A549 (cell line): ENCODE data around the gene ARHGEF3. TPM values are rescaled to one million over a fixed set of nuclear protein-coding genes. Genes with fewer than 3 reads are reported as not detected.

Experiments
- ATAC-seq, 2 experiments: fragments of 200-7000 bp in 1 of 2; fragments of >200 bp in 1 of 2; cut with Nextera tagmentation in 1 of 2; cut with Tn5 transposase in 1 of 2; 3 replicates each; pipeline versions ENCODE4 v1.8.0 to v1.9.1; 2018 to 2020; ENCODE audit warnings: mild to moderate bottlenecking in 1 of 2, moderate library complexity in 1 of 2
- CTCF ChIA-PET: fragments of 300-600 bp; sonication (Branson Sonifier 250); formaldehyde crosslinking; extraction: SDS; loops from one replicate; lab custom pipeline; 2021; ENCODE audit warnings: antibody characterized with exemption, inconsistent platforms; lab: Yijun Ruan, JAX
- POLR2A ChIA-PET: fragments of 350-600 bp; formaldehyde crosslinking; extraction: SDS; loops from one replicate; lab custom pipeline; 2021; ENCODE audit warnings: antibody characterized with exemption, inconsistent platforms; lab: Yijun Ruan, JAX
- DNase-seq, 2 experiments: peaks; one replicate each; pipeline versions ENCODE4 v3.0.0 to v3.0.0-alpha.2; 2011 to 2016; ENCODE audit warnings: low read depth in 1 of 2, low spot score in 1 of 2
- FAIRE-seq: peaks from 2 replicates; lab custom pipeline; 2011; peaks lifted over from hg19 to GRCh38; lab: Jason Lieb, UNC
- H3K27ac ChIP-seq, 2 experiments: fragments of >200 bp; sonication (Bioruptor Twin); formaldehyde crosslinking; 3 replicates each; pipeline ENCODE4 v1.5.1; 2016 to 2017
- H3K4me1 ChIP-seq: fragments of >200 bp; sonication (Bioruptor Twin); formaldehyde crosslinking; 3 replicates; pipeline ENCODE4 v1.6.1; 2016
- H3K4me2 ChIP-seq: fragments of >200 bp; sonication (Bioruptor Twin); formaldehyde crosslinking; 3 replicates; pipeline ENCODE4 v1.6.1; 2016
- H3K4me3 ChIP-seq: fragments of >200 bp; sonication (Bioruptor Twin); formaldehyde crosslinking; 3 replicates; pipeline ENCODE4 v1.5.1; 2016
- H3K9me3 ChIP-seq: fragments of >200 bp; sonication (Bioruptor Twin); formaldehyde crosslinking; 3 replicates; pipeline ENCODE4 v1.6.1; 2016
- BCL3 ChIP-seq: fragments of >200 bp; sonication (Bioruptor Twin); formaldehyde crosslinking; IDR thresholded peaks from 3 replicates; pipeline ENCODE4 v1.6.1; 2016
- CEBPB ChIP-seq, 2 experiments: fragments of >200 bp in 1 of 2; sonication (Bioruptor Twin) in 1 of 2; formaldehyde crosslinking in 1 of 2; IDR thresholded peaks; 2 replicates each; pipeline ENCODE4 v1.6.1; 2012 to 2016
- E2F6 ChIP-seq: IDR thresholded peaks from 2 replicates; pipeline ENCODE4 v1.6.1; 2012; ENCODE audit warnings: low read depth, borderline replicate concordance
- EHF ChIP-seq: fragments of 250-450 bp; sonication (Bioruptor Pico); IDR thresholded peaks from 2 replicates; pipeline ENCODE4 v1.5.0; 2020; ENCODE audit warnings: mild to moderate bottlenecking
- EHMT2 ChIP-seq: fragments of 200-600 bp; sonication (generic); IDR thresholded peaks from 2 replicates; pipeline ENCODE4 v1.6.1; 2016; ENCODE audit warnings: antibody characterized with exemption, low read depth, mild to moderate bottlenecking, moderate library complexity
- EP300 ChIP-seq, 2 experiments: fragments of >200 bp; sonication (Bioruptor Twin); formaldehyde crosslinking; IDR thresholded peaks; 2 replicates in 1 of 2; 3 replicates in 1 of 2; pipeline ENCODE4 v1.6.1; 2016 to 2017
- FOSL2 ChIP-seq, 2 experiments: fragments of 450-650 bp in 1 of 2; fragments of >200 bp in 1 of 2; sonication (Bioruptor Twin) in 1 of 2; formaldehyde crosslinking; IDR thresholded peaks; 2 replicates each; pipeline versions ENCODE4 v1.5.0 to v1.6.1; 2016 to 2020; ENCODE audit warnings: mild to moderate bottlenecking in 1 of 2, moderate library complexity in 1 of 2
- GATA3 ChIP-seq: IDR thresholded peaks from 2 replicates; pipeline ENCODE4 v1.6.1; 2012; ENCODE audit warnings: borderline replicate concordance
- HDAC2 ChIP-seq: fragments of 200-600 bp; sonication (generic); IDR thresholded peaks from 2 replicates; pipeline ENCODE4 v1.6.1; 2016
- HES2 ChIP-seq: fragments of >200 bp; sonication (Bioruptor Twin); formaldehyde crosslinking; IDR thresholded peaks from 2 replicates; pipeline ENCODE4 v1.6.1; 2016
- HOXB13 ChIP-seq: fragments of 250-450 bp; sonication (Bioruptor Pico); IDR thresholded peaks from 2 replicates; pipeline ENCODE4 v1.5.0; 2020; ENCODE audit warnings: low read depth, mild to moderate bottlenecking, moderate library complexity
- HOXB5 ChIP-seq: fragments of 250-450 bp; sonication (Bioruptor Pico); IDR thresholded peaks from 2 replicates; pipeline ENCODE4 v1.5.0; 2020; ENCODE audit warnings: mild to moderate bottlenecking, moderate library complexity
- KDM5A ChIP-seq: fragments of 200-600 bp; sonication (generic); IDR thresholded peaks from 2 replicates; pipeline ENCODE4 v1.6.1; 2016; ENCODE audit warnings: antibody characterized with exemption, mild to moderate bottlenecking
- MAFK ChIP-seq: fragments of 450-650 bp; IDR thresholded peaks from 2 replicates; pipeline ENCODE4 v1.6.1; 2014; ENCODE audit not compliant: partially characterized antibody
- MAX ChIP-seq: IDR thresholded peaks from 2 replicates; pipeline ENCODE4 v1.6.1; 2012
- MAZ ChIP-seq: fragments of 150-350 bp; IDR thresholded peaks from 2 replicates; pipeline ENCODE4 v1.6.1; 2014; ENCODE audit warnings: antibody characterized with exemption, low read depth, low read length, borderline replicate concordance
- NFE2L2 ChIP-seq: fragments of 150-350 bp; conservative IDR thresholded peaks from 2 replicates; pipeline ENCODE4 v1.6.1; 2014; ENCODE audit warnings: low read length
- NR3C1 ChIP-seq: fragments of >200 bp; sonication (Bioruptor Twin); formaldehyde crosslinking; IDR thresholded peaks from 3 replicates; pipeline ENCODE4 v1.6.1; 2017
- PBX3 ChIP-seq: IDR thresholded peaks from 2 replicates; pipeline ENCODE4 v1.6.1; 2012
- POLR2A ChIP-seq: IDR thresholded peaks from 2 replicates; pipeline ENCODE4 v1.6.1; 2012; ENCODE audit warnings: mild to moderate bottlenecking, low read length
- POLR2AphosphoS2 ChIP-seq: conservative IDR thresholded peaks from 2 replicates; pipeline ENCODE4 v1.6.1; 2012; ENCODE audit warnings: low read length, improper control_type of control experiment, inconsistent platforms
- RARB ChIP-seq: fragments of 250-450 bp; sonication (Bioruptor Pico); IDR thresholded peaks from 2 replicates; pipeline ENCODE4 v1.8.0; 2021; ENCODE audit warnings: mild to moderate bottlenecking, moderate library complexity
- RCOR1 ChIP-seq: fragments of 150-350 bp; IDR thresholded peaks from 2 replicates; pipeline ENCODE4 v1.6.1; 2014; ENCODE audit warnings: antibody characterized with exemption, low read length, low read depth
- SMC3 ChIP-seq: fragments of >200 bp; sonication (Bioruptor Twin); formaldehyde crosslinking; IDR thresholded peaks from 3 replicates; pipeline ENCODE4 v1.6.1; 2018; ENCODE audit warnings: inconsistent platforms
- TFCP2L1 ChIP-seq: fragments of 250-450 bp; sonication (Bioruptor Pico); IDR thresholded peaks from 2 replicates; pipeline ENCODE4 v1.5.0; 2021; ENCODE audit warnings: mild to moderate bottlenecking
- ZC3H11A ChIP-seq: fragments of 450-650 bp; IDR thresholded peaks from 2 replicates; pipeline ENCODE4 v1.6.1; 2014; ENCODE audit warnings: antibody characterized with exemption, mild to moderate bottlenecking
- ZNF302 ChIP-seq: fragments of 250-450 bp; sonication (Bioruptor Pico); IDR thresholded peaks from 2 replicates; pipeline ENCODE4 v1.9.0; 2021; ENCODE audit warnings: inconsistent platforms, mild to moderate bottlenecking, moderate library complexity
- WGBS: methylation state at CpG from one replicate; pipeline ENCODE4 v1.1.6; 2017; ENCODE audit errors: missing lambda C conversion rate; 5-methylcytosine and 5-hydroxymethylcytosine counted together
- polyA plus RNA-seq, 4 experiments: library from polyadenylated mRNA; depleted of rRNA in 3 of 4; stranded (reverse); fragments of >200 nt; fragmentation: RNase III in 1 of 4; extraction: RNeasy Plus Mini Kit Qiagen cat#74134 plus additional on column Dnase treatment in 1 of 4; gene quantifications; 2 replicates in 3 of 4; 3 replicates in 1 of 4; pipeline ENCODE4 v1.2.3, GENCODE V29; 2011 to 2017

The ARHGEF3 gene
- polyA plus RNA-seq, 2 of the 4 experiments (the other 2 are of a cell fraction) = 7.3 to 10.6 TPM

- ChIA-PET CTCF (interaction anchor here (0.7 to 0.9 kb wide), 2 partner anchors 64 to 155 kb away, joined by 3 read pairs; no protein-coding TSS in a partner anchor), POLR2A (no interaction called here)
- Histone ChIP-seq H3K4me3 (no peak overlapping the region), H3K9me3 (no peaks in the 10 kb centered on the region), H3K4me2 (no peak overlapping the region), H3K4me1 (peaks cover 14% of the 10 kb centered on the region), H3K27ac (no peak overlapping the region)
- FAIRE-seq = no peak
- TF ChIP-seq MAFK (no peak), EHMT2 (no peak), RCOR1 (no peak), NFE2L2 (no peak), PBX3 (no peak), NR3C1 (no peak), ZC3H11A (no peak), MAZ (no peak), RARB (CRISPR knock-in tag) (no peak), HOXB5 (CRISPR knock-in tag) (no peak), KDM5A (no peak), FOSL2 (IDR thresholded peaks at IDR 0.05) (no peak), FOSL2 (CRISPR knock-in tag; IDR thresholded peaks at IDR 0.05) (no peak), HOXB13 (CRISPR knock-in tag) (no peak), HES2 (no peak), GATA3 (no peak), SMC3 (no peak), E2F6 (no peak), TFCP2L1 (CRISPR knock-in tag) (no peak), BCL3 (no peak)
- no peak for DNase-seq
- no peak for ATAC-seq
Measured at GRCh38 chr3:56833022-56833421, 31.3 kb upstream of the ARHGEF3 start.

- H3K4me3 ChIP-seq = no peak overlapping the region
- CTCF ChIA-PET = no interaction called here
- 69% methylated on average over 3 of the region's 3 CpGs for WGBS
- no peak overlapping the region for H3K4me2 ChIP-seq
- no peak for TF ChIP-seq MAFK
- no peak for TF ChIP-seq EHF
- no peak for TF ChIP-seq EP300 (IDR thresholded peaks at IDR 0.05)
- no peak for TF ChIP-seq POLR2A
- no peak for TF ChIP-seq POLR2AphosphoS2
- no peak for TF ChIP-seq CEBPB (IDR thresholded peaks at IDR 0.05)
- TF ChIP-seq ZNF302 = no peak
- TF ChIP-seq MAX = no peak
- no peak for TF ChIP-seq E2F6
- TF ChIP-seq HDAC2 = no peak
- TF ChIP-seq, all 56 proteins: peak for 0
- ATAC-seq (no peak), FAIRE-seq (no peak), DNase-seq (no peak)
- H3K9me3 ChIP-seq = no peaks in the 10 kb centered on the region
- POLR2A ChIA-PET = no interaction called here
- no peak overlapping the region for H3K27ac ChIP-seq
- H3K4me1 ChIP-seq = peaks cover 17% of the 10 kb centered on the region
Measured at GRCh38 chr3:56831572-56831971, 29.8 kb upstream of the ARHGEF3 start.
